ENCODE results near the gene CFAP69.

DNA sequence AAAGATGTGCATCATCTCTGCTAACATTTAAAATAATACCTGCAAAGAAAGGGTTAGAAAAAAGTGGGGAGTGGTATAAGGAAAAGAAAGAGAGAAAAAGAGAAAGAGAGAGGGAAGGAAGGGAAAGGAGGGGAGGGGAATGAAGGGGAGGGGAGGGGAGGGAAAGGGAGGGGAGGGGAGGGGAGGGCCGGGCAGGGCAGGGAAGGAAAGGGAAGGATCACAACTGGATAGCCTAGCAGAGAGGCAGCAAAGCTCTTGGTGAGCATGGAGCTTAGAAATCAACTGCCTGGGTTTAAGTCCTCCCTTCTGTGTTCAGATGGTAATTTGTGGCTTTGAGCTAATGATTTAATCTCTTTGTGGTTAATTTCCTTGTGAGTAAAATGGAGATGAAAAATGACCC lies 81.5 kb downstream of the CFAP69 start:
- TF ChIP-seq CTCF (IDR thresholded peaks at IDR 0.05) (no peak), POLR2AphosphoS5 (IDR thresholded peaks at IDR 0.05) (no peak), POLR2A (IDR thresholded peaks at IDR 0.05) (no peak), EP300 (IDR thresholded peaks at IDR 0.05) (no peak)
